ENCODE results near the gene ADARB1.

Gene ADARB1

GRCh38 chr21:45067462-45068285 is 6.7 kb upstream of the ADARB1 start:
- H3K27ac ChIP-seq, result no peak overlapping the region
- TF ChIP-seq, protein P1, sequence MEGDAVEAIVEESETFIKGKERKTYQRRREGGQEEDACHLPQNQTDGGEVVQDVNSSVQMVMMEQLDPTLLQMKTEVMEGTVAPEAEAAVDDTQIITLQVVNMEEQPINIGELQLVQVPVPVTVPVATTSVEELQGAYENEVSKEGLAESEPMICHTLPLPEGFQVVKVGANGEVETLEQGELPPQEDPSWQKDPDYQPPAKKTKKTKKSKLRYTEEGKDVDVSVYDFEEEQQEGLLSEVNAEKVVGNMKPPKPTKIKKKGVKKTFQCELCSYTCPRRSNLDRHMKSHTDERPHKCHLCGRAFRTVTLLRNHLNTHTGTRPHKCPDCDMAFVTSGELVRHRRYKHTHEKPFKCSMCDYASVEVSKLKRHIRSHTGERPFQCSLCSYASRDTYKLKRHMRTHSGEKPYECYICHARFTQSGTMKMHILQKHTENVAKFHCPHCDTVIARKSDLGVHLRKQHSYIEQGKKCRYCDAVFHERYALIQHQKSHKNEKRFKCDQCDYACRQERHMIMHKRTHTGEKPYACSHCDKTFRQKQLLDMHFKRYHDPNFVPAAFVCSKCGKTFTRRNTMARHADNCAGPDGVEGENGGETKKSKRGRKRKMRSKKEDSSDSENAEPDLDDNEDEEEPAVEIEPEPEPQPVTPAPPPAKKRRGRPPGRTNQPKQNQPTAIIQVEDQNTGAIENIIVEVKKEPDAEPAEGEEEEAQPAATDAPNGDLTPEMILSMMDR (IDR thresholded peaks at IDR 0.05), result no peak
- no peak for TF ChIP-seq ZFX (IDR thresholded peaks at IDR 0.05; ENCODE audit: borderline replicate concordance)

GRCh38 chr21:45069085-45069484 is 5.3 kb upstream of the ADARB1 start:
- H3K27ac ChIP-seq, result no peak overlapping the region
- no peak for TF ChIP-seq ZFX (IDR thresholded peaks at IDR 0.05; ENCODE audit: borderline replicate concordance)
- TF ChIP-seq, protein P1 (IDR thresholded peaks at IDR 0.05), result no peak

DNA sequence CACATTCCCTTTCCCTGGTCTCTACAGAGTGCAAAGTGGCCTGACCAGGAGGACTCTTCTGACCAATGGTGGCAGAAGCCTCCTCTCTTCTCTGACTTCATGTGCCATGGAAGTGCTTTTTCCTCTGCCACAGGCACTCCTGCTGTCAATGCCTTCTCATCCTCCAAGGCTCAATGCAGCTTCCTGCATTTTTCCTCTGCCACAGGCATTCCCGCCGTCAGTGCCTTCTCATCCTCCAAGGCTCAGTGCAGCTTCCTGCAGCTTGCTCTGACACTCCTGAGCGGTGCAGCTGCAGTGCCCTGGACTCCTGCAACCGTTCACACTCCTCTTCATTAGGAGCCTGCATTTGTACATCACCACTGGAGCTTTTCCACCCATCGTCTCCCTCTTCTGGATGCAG is 4.7 kb upstream of the ADARB1 start:
- H3K27ac ChIP-seq, result no peak overlapping the region
- TF ChIP-seq, protein P1 (IDR thresholded peaks at IDR 0.05), result no peak
- TF ChIP-seq ZFX (IDR thresholded peaks at IDR 0.05; ENCODE audit: borderline replicate concordance), result no peak

DNA sequence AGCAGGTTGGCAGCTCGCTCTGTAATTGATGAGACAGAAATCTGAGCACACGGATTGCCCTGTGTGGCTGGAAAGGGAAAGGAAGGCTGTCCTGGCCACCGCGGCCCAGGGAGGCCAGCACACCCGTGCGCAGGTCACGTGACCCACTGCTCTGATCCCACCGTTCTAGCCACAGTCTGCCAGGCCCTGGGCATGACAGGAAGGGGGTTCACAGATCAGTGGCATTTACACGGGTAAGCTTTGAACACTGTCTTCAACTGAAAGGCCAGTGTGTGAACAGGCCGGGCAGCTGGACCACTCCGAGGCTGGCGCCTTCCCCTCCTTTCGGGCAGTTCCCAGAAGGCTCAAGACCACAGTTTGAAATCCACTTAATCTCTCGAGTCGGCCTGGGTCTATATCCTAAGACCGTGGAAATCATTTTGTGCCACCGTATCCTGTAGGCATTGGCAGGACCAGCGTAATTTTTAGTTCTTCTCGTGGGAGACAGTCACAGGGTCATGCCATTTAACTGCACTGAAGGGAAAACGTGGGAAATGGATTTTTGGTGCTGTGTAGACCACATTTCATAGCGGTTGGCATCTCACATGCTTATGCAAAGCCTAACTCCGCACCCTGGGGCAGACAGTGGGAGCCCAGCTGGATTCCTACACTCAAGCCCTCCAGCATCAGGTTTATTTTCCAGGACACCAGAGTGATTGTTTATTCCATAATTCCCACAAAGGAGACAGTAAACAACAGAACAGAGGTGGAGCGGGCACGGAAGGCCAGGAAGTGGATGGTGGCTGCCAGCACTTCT is 3.1 kb upstream of the ADARB1 start:
- TF ChIP-seq, protein P1 (IDR thresholded peaks at IDR 0.05), result no peak
- no peak for TF ChIP-seq ZFX (IDR thresholded peaks at IDR 0.05; ENCODE audit: borderline replicate concordance)
- peak overlapping the region; percentile 95 for H3K27ac ChIP-seq

DNA sequence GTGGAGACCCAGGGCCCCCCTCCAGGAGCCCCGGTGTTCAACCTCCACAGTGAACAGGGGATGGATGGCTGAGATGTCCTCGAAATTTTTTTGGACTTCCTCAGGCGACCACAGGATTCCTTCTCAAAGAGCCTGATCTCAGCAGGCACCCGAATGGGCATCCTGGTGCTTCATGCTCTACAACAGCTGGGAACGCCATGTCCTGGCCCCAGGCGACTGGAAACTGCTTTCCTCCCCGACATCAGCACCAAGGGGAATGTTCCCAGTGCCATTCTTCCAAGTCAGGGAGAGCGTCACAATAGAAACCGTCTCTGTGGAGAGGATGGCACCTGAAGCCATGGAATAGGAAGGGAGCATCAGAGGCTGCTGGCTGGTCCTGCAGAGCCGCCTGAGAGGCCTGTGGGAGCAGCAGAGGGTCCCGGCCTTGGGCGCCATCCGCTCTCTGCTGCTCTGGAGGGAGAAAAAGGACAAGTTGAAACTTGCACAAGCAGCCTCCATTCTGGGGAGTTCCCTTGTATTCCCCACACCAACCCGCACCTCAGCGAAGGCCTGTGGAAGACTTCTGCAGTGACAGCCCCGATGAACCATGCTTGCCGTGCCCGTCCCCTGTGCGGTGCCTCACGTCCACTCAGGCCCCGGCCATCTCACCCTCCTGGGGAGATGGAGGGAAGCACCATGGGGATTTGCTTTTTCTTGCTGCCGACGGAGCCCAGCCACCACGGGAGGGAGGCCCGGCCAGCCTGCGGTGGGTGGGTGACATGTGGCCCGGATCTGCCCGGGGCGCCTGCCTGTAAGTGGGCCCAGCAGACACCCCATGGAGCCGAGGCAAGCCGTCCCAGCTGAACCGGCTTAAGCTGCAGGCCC is 2.3 kb upstream of the ADARB1 start:
- peak overlapping the region; percentile 95 for H3K27ac ChIP-seq

DNA sequence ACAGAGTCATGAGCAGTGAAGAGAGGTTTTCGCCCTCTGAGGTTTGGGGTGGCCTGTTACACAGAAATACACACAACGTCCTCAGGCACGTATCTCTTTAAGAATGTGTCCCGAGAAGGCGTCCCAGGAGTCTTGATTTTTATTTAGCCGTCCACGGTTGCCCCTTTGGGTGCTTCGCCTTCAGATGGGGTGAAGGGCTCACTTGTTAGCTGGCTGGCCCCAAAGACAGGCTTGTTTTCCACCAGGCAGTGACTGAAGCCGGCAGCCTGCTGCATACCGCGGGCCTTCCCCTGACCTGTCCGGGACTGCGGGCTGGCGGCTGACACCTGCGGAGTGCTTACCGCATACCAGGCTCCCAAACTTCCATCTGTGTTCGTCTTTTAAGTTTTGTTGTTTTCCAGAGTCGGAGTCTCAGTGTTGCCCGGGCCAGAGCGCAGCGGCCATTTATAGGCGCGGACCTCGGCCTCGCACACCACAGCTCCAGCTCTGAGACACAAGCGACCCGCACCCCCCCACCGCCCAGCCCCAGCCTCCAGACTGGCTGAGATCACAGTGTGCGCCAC is 1.6 kb upstream of the ADARB1 start:
- TF ChIP-seq, protein P1 (IDR thresholded peaks at IDR 0.05), result no peak
- no peak for TF ChIP-seq ZFX (IDR thresholded peaks at IDR 0.05; ENCODE audit: borderline replicate concordance)
- peak overlapping the region; percentile 95 for H3K27ac ChIP-seq

More for the DNA sequence above, 2.3 kb upstream of the ADARB1 start:
- no peak for TF ChIP-seq ZFX (IDR thresholded peaks at IDR 0.05; ENCODE audit: borderline replicate concordance)
- TF ChIP-seq, protein P1 (IDR thresholded peaks at IDR 0.05), result no peak

Data from 22Rv1 (cell line).